GM12873 (cell line): ENCODE data around the gene CCNB3.

Experiments
- CTCF ChIP-seq: IDR thresholded peaks from 2 replicates; pipeline ENCODE4 v1.5.1; 2012; ENCODE audit warnings: low read depth, mild to moderate bottlenecking, moderate library complexity, low read length, control low read depth; ENCODE audit not compliant: insufficient read depth; ENCODE audit errors: missing control alignments

The CCNB3 gene

GRCh38 chrX:50372966-50373365 is 168.4 kb downstream of the CCNB3 start:
- no peak for TF ChIP-seq CTCF

- no peak for TF ChIP-seq CTCF
These were observed 171.1 kb downstream of the CCNB3 start for GRCh38 chrX:50375481-50376267.

- no peak for TF ChIP-seq CTCF
These were observed 177.3 kb downstream of the CCNB3 start for GRCh38 chrX:50381729-50382415.

- TF ChIP-seq CTCF: no peak
These were observed 182.0 kb downstream of the CCNB3 start for GRCh38 chrX:50386520-50386919.

GRCh38 chrX:50393902-50394301 is 189.3 kb downstream of the CCNB3 start:
- no peak for TF ChIP-seq CTCF
